OCI-LY1 (cell line): ENCODE measurements around the gene FCSK.

Experiments
- H2AFZ ChIP-seq: fragments of 200-600 bp; sonication (generic), shearing (Covaris generic); 2 replicates; pipeline ENCODE4 v1.6.0; 2014; ENCODE audit warnings: antibody characterized with exemption, mild to moderate bottlenecking, low read length
- H3F3A ChIP-seq: fragments of 200-600 bp; sonication (generic), shearing (Covaris generic); 2 replicates; pipeline ENCODE4 v1.6.0; 2014; ENCODE audit warnings: mild to moderate bottlenecking, antibody characterized with exemption, low read length, moderate library complexity; ENCODE audit not compliant: insufficient read depth
- H3K27ac ChIP-seq: fragments of 200-600 bp; sonication (generic); 2 replicates; pipeline ENCODE4 v1.5.1; 2014; ENCODE audit warnings: low read length, mixed run types, mild to moderate bottlenecking, low read depth; ENCODE audit not compliant: poor library complexity, severe bottlenecking
- H3K27me3 ChIP-seq: fragments of 200-600 bp; sonication (generic); 2 replicates; pipeline ENCODE4 v1.6.0; 2014; ENCODE audit warnings: antibody characterized with exemption, mild to moderate bottlenecking, low read length, moderate library complexity; ENCODE audit not compliant: insufficient read depth
- H3K36me3 ChIP-seq: fragments of 200-600 bp; sonication (generic); 2 replicates; pipeline ENCODE4 v1.6.1; 2014; ENCODE audit warnings: mild to moderate bottlenecking, antibody characterized with exemption, low read length, moderate library complexity, mixed read lengths; ENCODE audit not compliant: insufficient read depth
- H3K4me1 ChIP-seq: fragments of 200-600 bp; sonication (generic); 2 replicates; pipeline ENCODE4 v1.5.1; 2014; ENCODE audit warnings: mild to moderate bottlenecking, low read length, moderate library complexity; ENCODE audit not compliant: insufficient read depth, severe bottlenecking
- H3K4me2 ChIP-seq: fragments of 200-600 bp; sonication (generic), shearing (Covaris generic); 2 replicates; pipeline ENCODE4 v1.6.1; 2014; ENCODE audit warnings: low read length
- H3K4me3 ChIP-seq: fragments of 200-600 bp; sonication (generic); 2 replicates; pipeline ENCODE4 v1.5.1; 2014; ENCODE audit warnings: low read length, low read depth, mild to moderate bottlenecking, mixed read lengths; ENCODE audit not compliant: poor library complexity, severe bottlenecking
- H3K79me2 ChIP-seq: fragments of 200-600 bp; shearing (Covaris generic); 2 replicates; pipeline ENCODE4 v1.6.1; 2016; ENCODE audit warnings: mixed run types, low read length, mixed read lengths; ENCODE audit not compliant: insufficient read depth
- H3K9ac ChIP-seq: fragments of 200-600 bp; sonication (generic), shearing (Covaris generic); 2 replicates; pipeline ENCODE4 v1.6.1; 2014; ENCODE audit warnings: mild to moderate bottlenecking, low read length, mixed read lengths
- H3K9me2 ChIP-seq: fragments of 200-600 bp; sonication (generic), shearing (Covaris generic); 2 replicates; pipeline ENCODE4 v1.6.1; 2014; ENCODE audit warnings: low read depth, mild to moderate bottlenecking, low read length, mixed read lengths
- H3K9me3 ChIP-seq: fragments of 200-600 bp; shearing (Covaris generic); 2 replicates; pipeline ENCODE4 v1.6.1; 2014; ENCODE audit warnings: low read length, mixed read lengths
- H4K20me1 ChIP-seq: fragments of 200-600 bp; sonication (generic), shearing (Covaris generic); 2 replicates; pipeline ENCODE4 v1.6.0; 2016; ENCODE audit warnings: mild to moderate bottlenecking, low read length; ENCODE audit not compliant: insufficient read depth
- CTCF ChIP-seq: fragments of 200-600 bp; sonication (generic), shearing (Covaris generic); IDR thresholded peaks from 2 replicates; pipeline ENCODE4 v1.5.1; 2017; ENCODE audit warnings: mild to moderate bottlenecking, antibody characterized with exemption, low read length, moderate library complexity, mixed read lengths
- EZH2 ChIP-seq: fragments of 200-600 bp; sonication (generic), shearing (Covaris generic); IDR thresholded peaks from 2 replicates; pipeline ENCODE4 v1.8.0; 2017; ENCODE audit warnings: borderline replicate concordance, mixed run types, mild to moderate bottlenecking, antibody characterized with exemption, low read length, moderate library complexity, mixed read lengths

FCSK gene

GRCh38 chr16:70453892-70454221 is 538 bp upstream of the FCSK start:
- H3K36me3 ChIP-seq, result no peaks in the 10 kb centered on the region
- H2AFZ ChIP-seq, result peak overlapping the region; percentile 81
- TF ChIP-seq CTCF, result no peak
- TF ChIP-seq EZH2, result no peak
- no peaks in the 10 kb centered on the region for H3K9me2 ChIP-seq
- peak overlapping the region; percentile 79 for H3K4me3 ChIP-seq
- peaks cover 19% of the 10 kb centered on the region for H3K4me1 ChIP-seq
- peaks cover 3% of the 10 kb centered on the region; the same call in 1 of the 2 replicates for H3F3A ChIP-seq
- peak overlapping the region; percentile 63 for H3K27ac ChIP-seq
- peak overlapping the region; percentile 83 for H3K4me2 ChIP-seq
- no peaks in the 10 kb centered on the region for H3K27me3 ChIP-seq
- no peaks in the 10 kb centered on the region for H3K79me2 ChIP-seq
- H3K9ac ChIP-seq, result peak overlapping the region; percentile 82
- H4K20me1 ChIP-seq, result no peaks in the 10 kb centered on the region
- H3K9me3 ChIP-seq, result no peaks in the 10 kb centered on the region

GRCh38 chr16:70455910-70456309 is 1.5 kb downstream of the FCSK start:
- H3K27me3 ChIP-seq, result no peaks in the 10 kb centered on the region
- H2AFZ ChIP-seq, result no peak overlapping the region
- H3K79me2 ChIP-seq, result no peaks in the 10 kb centered on the region
- H4K20me1 ChIP-seq, result no peaks in the 10 kb centered on the region
- peak overlapping the region; percentile 83 for H3K4me2 ChIP-seq
- TF ChIP-seq CTCF (peak; percentile 46), EZH2 (no peak)
- no peaks in the 10 kb centered on the region for H3K9me2 ChIP-seq
- peaks cover 3% of the 10 kb centered on the region; the same call in 1 of the 2 replicates for H3F3A ChIP-seq
- peak overlapping the region; percentile 79 for H3K4me3 ChIP-seq
- H3K4me1 ChIP-seq, result peaks cover 19% of the 10 kb centered on the region
- H3K9ac ChIP-seq, result no peak overlapping the region; the same call in 1 of the 2 replicates
- H3K36me3 ChIP-seq, result no peaks in the 10 kb centered on the region
- H3K9me3 ChIP-seq, result no peaks in the 10 kb centered on the region
- peak overlapping the region; percentile 63 for H3K27ac ChIP-seq

- Histone ChIP-seq H3K9ac (no peak overlapping the region), H3F3A (peaks cover 3% of the 10 kb centered on the region; the same call in 1 of the 2 replicates), H3K36me3 (no peaks in the 10 kb centered on the region), H3K4me2 (no peak overlapping the region), H3K27ac (no peak overlapping the region), H3K9me3 (no peaks in the 10 kb centered on the region), H3K4me1 (peaks cover 19% of the 10 kb centered on the region), H3K9me2 (no peaks in the 10 kb centered on the region), H4K20me1 (no peaks in the 10 kb centered on the region), H3K79me2 (no peaks in the 10 kb centered on the region), H3K4me3 (no peak overlapping the region), H2AFZ (no peak overlapping the region), H3K27me3 (no peaks in the 10 kb centered on the region)
- TF ChIP-seq CTCF (no peak), EZH2 (no peak)
These were observed 3.2 kb downstream of the FCSK start for GRCh38 chr16:70457446-70458166.
